Memory B cell (primary cell): ENCODE measurements around the gene NRDE2.
"Not testable (repeated sequence)": the region's sequence is repeated elsewhere in the genome, so short reads cannot be mapped to it uniquely, and the experiment has no call there.

ENCODE experiments used
- ATAC-seq: fragments of 150-1000 bp; cut with Tn5 transposase; 2 replicates; pipeline ENCODE4 v1.10.0; 2021; ENCODE audit warnings: low read depth, mild to moderate bottlenecking, moderate library complexity
- DNase-seq, 2 donors: peaks; one replicate each; pipeline ENCODE4 v3.0.0; 2022; ENCODE audit warnings: low spot score in 2 of 2
- H3K27ac Mint-ChIP-seq: one replicate; pipeline ENCODE4 v1.8.0; 2022; ENCODE audit warnings: mild to moderate bottlenecking, moderate library complexity, mixed read lengths
- H3K27me3 Mint-ChIP-seq: one replicate; pipeline ENCODE4 v1.8.0; 2022; ENCODE audit warnings: mixed read lengths
- H3K36me3 Mint-ChIP-seq: one replicate; pipeline ENCODE4 v1.8.0; 2022; ENCODE audit warnings: mild to moderate bottlenecking, mixed read lengths
- H3K4me1 Mint-ChIP-seq: one replicate; pipeline ENCODE4 v1.8.0; 2022; ENCODE audit warnings: mixed read lengths
- H3K4me3 Mint-ChIP-seq: one replicate; pipeline ENCODE4 v1.8.0; 2022; ENCODE audit warnings: mild to moderate bottlenecking, moderate library complexity, mixed read lengths
- H3K9me3 Mint-ChIP-seq: one replicate; pipeline ENCODE4 v1.8.0; 2022; ENCODE audit warnings: mixed read lengths

Gene NRDE2

DNA sequence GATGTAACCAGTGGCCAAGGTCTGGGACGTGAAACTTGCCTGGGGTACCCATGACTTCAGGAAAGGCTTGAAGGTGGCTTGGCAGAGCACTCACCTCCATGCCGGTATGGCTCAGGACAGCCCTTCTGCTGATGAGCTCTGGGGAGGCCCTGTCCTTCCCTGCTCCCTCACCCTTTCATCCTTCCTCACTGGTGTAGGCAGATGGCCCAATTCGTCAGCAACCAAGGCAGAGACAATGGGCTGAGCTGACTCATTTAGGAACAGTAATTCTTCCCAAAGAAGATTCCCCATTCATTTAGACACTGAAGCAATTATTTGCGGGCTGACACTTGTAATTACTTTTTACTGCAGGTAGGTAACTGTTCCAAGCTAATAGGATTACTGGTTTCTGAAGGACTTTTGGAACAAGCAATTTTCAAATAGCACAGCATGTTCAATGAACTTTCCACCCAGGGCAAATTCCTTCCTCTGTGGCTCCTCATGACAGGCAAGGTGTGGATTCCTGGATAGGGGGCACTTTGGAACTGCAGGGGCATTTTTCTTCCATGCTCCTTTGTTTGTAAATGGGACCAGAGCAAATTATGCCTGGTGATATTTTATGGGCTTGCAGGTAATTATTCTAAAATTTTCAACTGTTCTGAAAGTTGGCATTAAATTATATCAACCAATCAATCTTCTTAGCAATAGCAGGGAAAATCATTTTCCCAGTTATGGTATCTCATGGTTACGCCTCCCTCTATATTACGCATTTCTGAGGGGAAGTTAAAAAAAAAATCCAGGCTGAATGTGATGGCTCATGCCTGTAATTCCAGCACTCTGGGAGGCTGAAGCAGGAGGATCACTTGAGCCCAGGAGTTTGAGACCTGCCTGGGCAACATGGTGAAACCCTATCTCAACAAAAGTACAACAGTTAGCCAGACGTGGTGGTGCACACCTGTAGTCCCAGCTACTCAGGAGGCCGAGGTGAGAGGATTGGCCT lies 24.1 kb upstream of the NRDE2 start:
- no peak for ATAC-seq
- Mint-ChIP-seq H3K27ac (no peak overlapping the region), H3K27me3 (no peaks in the 10 kb centered on the region), H3K4me1 (no peaks in the 10 kb centered on the region), H3K4me3 (no peak overlapping the region), H3K9me3 (no peaks in the 10 kb centered on the region), H3K36me3 (no peaks in the 10 kb centered on the region)
- DNase-seq = no peak

DNA sequence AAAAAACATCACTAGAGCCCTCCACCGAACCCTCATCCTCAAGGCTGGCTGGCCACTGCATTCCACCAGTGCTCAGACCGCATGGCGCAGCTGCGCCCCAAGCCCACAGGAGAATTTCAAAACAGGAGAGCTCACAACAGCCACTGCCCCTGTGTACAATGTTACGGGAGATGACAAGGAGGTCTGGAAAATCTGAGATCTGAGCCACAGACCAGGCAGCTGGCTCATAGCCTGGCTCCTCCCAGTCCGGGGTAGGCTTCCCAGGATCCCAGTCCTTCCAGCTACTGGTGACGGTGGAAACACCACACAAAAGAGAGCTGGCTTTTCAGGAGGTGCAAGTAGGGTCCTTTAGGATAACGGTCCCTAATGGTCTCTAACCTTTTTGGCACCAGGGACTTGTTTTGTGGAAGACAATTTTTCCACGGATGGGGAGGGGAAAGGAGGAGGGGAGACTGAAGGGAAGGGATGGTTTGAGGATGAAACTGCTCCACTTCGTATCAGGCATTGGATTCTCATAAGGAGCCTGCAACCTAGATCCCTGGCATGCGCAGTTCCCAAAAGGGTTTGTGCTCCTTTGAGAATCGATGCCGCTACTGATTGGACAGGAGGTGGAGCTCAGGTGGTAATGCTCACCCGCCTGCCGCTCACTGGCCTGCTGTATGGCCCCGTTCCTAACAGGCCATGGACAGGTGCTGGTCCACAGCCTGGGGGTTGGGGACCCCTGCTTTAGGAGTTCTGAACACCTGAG lies 23.0 kb upstream of the NRDE2 start:
- Mint-ChIP-seq H3K4me3 (no peak overlapping the region), H3K27ac (no peak overlapping the region), H3K4me1 (no peaks in the 10 kb centered on the region), H3K27me3 (peaks cover 4% of the 10 kb centered on the region), H3K36me3 (no peaks in the 10 kb centered on the region), H3K9me3 (no peaks in the 10 kb centered on the region)
- ATAC-seq (no peak), DNase-seq (no peak)

DNA sequence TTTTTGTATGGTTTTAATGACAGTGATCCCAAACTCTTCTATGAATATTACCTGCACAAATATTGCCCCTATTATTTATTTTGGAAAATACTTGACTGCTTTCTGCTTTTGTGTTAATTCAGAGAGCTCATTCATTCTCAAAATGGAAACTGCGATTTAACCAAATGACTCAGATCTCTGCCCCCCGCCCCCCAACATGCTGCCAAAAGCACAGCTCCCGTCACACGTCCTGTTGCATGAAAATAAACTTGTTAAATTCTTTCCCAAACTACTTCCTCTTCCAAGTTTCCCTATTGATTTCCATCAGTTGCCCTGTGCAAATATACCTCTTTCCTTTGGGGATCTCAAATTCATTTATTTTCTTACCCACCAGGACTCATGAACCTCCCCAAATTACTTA lies 18.0 kb upstream of the NRDE2 start:
- Mint-ChIP-seq H3K27me3 (peaks cover 7% of the 10 kb centered on the region), H3K27ac (no peak overlapping the region), H3K4me1 (no peaks in the 10 kb centered on the region), H3K4me3 (no peak overlapping the region), H3K9me3 (no peaks in the 10 kb centered on the region), H3K36me3 (no peaks in the 10 kb centered on the region)
- DNase-seq (no peak), ATAC-seq (no peak)

DNA sequence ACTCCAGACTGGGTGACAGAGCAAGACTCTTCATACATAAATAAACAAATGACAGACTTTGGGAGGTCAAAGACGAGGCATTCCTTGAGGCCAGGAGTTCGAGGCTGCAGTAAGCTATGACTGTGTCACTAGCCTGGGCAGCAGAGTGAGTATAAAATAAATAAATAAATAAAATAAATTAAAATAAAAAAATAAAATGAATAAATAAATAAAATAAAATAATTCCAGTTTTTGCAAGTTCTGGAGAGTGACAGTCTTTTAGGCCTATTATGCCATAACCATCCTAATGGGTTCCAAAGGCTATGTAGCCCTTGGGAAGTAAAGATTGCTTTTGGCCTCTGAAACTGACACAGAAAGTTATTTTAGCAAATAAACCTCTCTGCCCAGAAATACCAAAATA lies 16.5 kb upstream of the NRDE2 start:
- Mint-ChIP-seq H3K4me1 (no peaks in the 10 kb centered on the region), H3K36me3 (no peaks in the 10 kb centered on the region), H3K27me3 (peaks cover 7% of the 10 kb centered on the region), H3K9me3 (no peaks in the 10 kb centered on the region), H3K27ac (no peak overlapping the region), H3K4me3 (no peak overlapping the region)
- DNase-seq = no peak
- ATAC-seq = no peak

DNA sequence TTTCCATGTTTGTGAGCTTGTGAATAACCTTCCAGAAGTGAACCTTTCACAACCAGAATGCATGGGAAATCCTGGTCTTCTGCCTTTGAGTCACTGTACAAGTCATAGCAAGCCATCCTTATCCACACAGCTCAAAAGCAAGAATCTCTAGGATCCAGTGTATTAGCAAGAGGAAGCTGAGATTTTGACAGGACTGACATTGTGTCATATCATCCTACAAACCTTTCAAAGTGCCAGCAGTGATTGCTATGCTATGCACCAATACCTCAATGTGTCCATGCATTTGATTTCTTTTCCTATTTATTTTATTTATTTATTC lies 13.5 kb upstream of the NRDE2 start:
- Mint-ChIP-seq H3K27me3 (peaks cover 10% of the 10 kb centered on the region), H3K27ac (no peak overlapping the region), H3K4me1 (no peaks in the 10 kb centered on the region), H3K36me3 (no peaks in the 10 kb centered on the region), H3K9me3 (no peaks in the 10 kb centered on the region), H3K4me3 (no peak overlapping the region)
- ATAC-seq (no peak), DNase-seq (no peak)

DNA sequence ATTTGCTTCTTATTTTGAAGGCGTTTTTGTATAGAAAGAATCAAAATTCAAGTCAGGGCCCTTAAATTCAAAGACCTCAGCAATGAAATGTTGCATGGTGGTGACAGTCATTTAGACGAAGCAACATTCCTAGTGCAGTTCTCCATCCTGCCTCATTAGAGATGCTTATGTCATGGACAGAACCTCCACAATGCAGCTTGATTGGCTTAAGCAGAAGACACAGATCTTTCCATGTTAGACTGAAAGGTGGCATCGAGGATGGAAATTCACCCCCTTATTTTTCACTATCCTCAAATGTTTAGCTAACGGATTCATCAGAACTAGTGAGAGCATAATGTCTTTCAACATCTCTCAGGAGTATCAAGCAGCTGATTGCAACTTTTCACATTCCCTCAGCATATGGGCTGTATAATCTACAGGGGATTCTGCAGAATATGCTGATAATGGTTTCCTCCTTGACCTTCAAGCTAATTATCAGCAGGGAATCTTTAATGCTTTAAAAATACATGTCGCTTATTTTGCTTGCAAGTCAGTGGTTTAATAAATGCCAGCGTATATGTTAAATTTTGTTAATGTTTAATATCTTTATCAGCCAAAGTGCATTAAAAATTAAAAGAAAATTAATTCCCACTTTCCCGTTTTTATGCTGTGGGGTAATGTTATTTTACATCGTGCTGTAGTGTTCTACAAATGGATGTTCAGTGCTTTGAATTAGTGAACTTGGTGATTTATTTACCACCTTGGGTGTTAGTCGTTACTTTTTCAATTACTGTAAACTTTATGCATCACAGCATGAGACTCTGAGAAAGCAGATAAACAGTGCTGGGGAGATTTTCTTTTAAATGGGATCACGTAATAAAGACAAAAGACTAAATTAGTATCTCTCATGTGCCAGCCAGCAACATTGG lies 12.8 kb upstream of the NRDE2 start:
- Mint-ChIP-seq H3K27ac (no peak overlapping the region), H3K27me3 (peaks cover 11% of the 10 kb centered on the region), H3K9me3 (no peaks in the 10 kb centered on the region), H3K4me1 (no peaks in the 10 kb centered on the region), H3K4me3 (no peak overlapping the region), H3K36me3 (no peaks in the 10 kb centered on the region)
- no peak for ATAC-seq
- DNase-seq = no peak

DNA sequence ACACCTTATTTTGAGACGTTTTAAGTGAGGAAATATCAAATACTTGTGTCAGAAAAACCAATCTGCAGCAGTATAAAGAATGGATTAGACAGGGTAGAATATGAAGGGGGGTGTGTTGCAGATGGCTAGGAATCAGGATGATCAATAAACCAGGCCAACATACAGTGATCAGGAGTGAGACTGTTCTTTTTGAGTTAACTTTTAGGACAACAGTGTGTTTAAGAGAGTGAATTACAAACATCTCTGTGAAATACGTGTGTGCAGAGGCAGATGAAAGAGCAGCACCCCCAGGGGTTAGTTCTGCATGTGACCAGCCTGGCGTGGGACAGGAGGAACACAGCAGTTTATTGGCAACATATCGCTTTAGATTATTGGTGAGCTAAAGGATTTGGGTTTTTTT lies 10.6 kb upstream of the NRDE2 start:
- DNase-seq (no peak), ATAC-seq (no peak)
- no peaks in the 10 kb centered on the region for H3K9me3 Mint-ChIP-seq
- H3K27ac Mint-ChIP-seq = no peak overlapping the region
- H3K36me3 Mint-ChIP-seq = no peaks in the 10 kb centered on the region
- H3K4me3 Mint-ChIP-seq = no peak overlapping the region
- H3K27me3 Mint-ChIP-seq = peaks cover 16% of the 10 kb centered on the region
- no peaks in the 10 kb centered on the region for H3K4me1 Mint-ChIP-seq

DNA sequence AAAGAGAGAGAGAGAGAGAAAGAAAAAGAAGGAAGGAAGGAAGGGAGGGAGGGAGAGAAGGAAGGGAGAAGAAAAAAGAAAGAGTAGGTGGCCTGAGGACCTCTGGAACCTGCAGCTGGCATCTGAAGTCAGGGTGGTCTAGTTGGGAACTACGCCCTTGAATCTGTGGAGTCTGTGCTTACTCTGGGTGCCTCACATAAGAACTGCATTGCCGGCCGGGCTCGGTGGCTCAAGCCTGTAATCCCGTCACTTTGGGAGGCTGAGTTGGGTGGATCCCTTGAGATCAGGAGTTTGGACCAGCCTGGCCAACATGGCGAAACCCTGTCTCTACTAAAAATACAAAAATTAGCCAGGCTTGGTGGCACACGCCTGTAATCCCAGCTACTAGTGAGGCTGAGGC lies 10.0 kb upstream of the NRDE2 start:
- peaks cover 16% of the 10 kb centered on the region for H3K27me3 Mint-ChIP-seq
- no peak overlapping the region for H3K4me3 Mint-ChIP-seq
- no peak for ATAC-seq

DNA sequence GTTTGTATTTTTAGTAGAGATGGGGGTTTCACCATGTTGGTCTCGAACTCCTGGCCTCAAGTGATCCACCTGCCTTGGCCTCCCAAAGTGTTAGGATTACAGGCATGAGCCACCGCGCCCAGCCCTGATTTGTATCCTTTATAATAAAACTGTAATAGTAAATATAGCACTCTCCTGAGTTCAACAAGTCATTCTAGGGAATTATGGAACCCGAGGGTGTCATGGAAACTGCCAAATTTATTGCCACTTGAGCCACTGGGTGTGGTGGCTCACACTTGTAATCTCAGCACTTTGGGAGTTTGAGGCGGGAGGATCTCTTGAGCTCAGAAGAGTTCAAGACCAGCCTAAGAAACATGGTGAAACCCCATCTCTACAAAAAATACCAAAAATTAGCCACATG lies 9.5 kb upstream of the NRDE2 start:
- not testable (repeated sequence) for H3K36me3 Mint-ChIP-seq

More for the DNA sequence above, 10.0 kb upstream of the NRDE2 start:
- Mint-ChIP-seq H3K4me1 (no peaks in the 10 kb centered on the region), H3K9me3 (no peaks in the 10 kb centered on the region), H3K36me3 (no peaks in the 10 kb centered on the region), H3K27ac (no peak overlapping the region)
- no peak for DNase-seq

DNA sequence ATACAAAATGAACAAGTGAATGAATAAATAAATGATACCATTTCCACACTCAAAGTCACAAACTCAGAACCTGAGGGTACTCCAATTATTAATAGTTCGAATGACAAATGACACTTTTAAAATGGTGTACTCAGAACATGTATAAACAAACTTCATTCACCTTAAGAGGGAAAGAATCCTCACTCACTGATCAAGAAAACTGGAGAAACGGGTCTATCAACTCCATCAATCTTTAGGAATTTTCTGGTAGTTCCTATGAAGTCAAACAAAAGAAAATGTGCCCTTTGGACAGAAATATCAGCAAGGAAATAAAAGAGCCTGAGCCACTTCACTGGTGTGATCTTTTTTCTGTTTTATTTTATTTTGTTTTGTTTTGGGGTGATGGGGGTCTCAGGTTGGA lies 5.2 kb upstream of the NRDE2 start:
- ATAC-seq (no peak), DNase-seq (no peak)
- Mint-ChIP-seq H3K9me3 (no peaks in the 10 kb centered on the region), H3K36me3 (no peaks in the 10 kb centered on the region), H3K4me3 (no peak overlapping the region), H3K27ac (no peak overlapping the region), H3K27me3 (peaks cover 16% of the 10 kb centered on the region), H3K4me1 (no peaks in the 10 kb centered on the region)

More for the DNA sequence above, 9.5 kb upstream of the NRDE2 start:
- H3K27ac Mint-ChIP-seq, H3K4me1 Mint-ChIP-seq, H3K9me3 Mint-ChIP-seq, DNase-seq, ATAC-seq, H3K4me3 Mint-ChIP-seq: not testable (repeated sequence)
- H3K27me3 Mint-ChIP-seq = peaks cover 16% of the 10 kb centered on the region

DNA sequence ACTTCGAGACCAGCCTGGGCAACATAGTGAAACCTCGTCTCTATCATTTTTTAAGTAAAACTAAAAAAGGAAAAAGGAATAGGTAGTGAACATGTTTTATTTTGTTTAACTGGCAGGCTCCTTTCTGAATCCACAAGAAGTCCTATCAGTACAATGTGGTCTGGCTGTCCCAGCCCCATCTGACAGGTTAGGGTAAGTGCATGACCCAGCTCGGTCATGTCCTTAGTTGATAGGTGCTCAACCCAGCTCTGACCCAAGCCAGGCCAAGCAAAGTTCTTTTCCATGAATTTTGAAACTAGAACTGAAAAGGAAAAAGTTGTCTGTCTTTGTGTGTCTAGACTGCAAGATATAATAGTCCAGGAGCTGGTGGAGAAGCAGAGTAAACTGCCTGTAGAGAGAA lies 4.7 kb upstream of the NRDE2 start:
- Mint-ChIP-seq H3K9me3 (no peaks in the 10 kb centered on the region), H3K36me3 (no peaks in the 10 kb centered on the region), H3K27ac (no peak overlapping the region), H3K27me3 (peaks cover 16% of the 10 kb centered on the region), H3K4me3 (no peak overlapping the region), H3K4me1 (peaks cover 5% of the 10 kb centered on the region)
- ATAC-seq (no peak), DNase-seq (no peak)

DNA sequence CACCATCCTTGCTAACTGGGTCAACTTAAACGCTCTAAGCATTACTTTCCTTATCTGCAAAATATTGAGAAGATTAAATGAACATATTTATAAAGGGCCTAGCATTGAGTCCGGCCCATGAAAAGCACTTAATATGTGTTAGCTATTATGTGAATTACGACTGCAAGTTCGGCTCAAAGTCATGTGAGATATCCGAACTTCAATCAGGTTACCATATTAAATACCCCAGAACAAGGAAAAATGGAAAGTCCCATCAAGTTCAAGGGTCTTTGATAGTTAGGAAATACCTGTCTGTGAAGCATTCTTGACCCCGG lies 487 bp upstream of the NRDE2 start:
- Mint-ChIP-seq H3K4me3 (peak overlapping the region; percentile 86), H3K27ac (peak overlapping the region; percentile 94), H3K9me3 (no peaks in the 10 kb centered on the region), H3K4me1 (peaks cover 16% of the 10 kb centered on the region), H3K36me3 (peaks cover 5% of the 10 kb centered on the region), H3K27me3 (peaks cover 4% of the 10 kb centered on the region)
- no peak for ATAC-seq
- no peak for DNase-seq

DNA sequence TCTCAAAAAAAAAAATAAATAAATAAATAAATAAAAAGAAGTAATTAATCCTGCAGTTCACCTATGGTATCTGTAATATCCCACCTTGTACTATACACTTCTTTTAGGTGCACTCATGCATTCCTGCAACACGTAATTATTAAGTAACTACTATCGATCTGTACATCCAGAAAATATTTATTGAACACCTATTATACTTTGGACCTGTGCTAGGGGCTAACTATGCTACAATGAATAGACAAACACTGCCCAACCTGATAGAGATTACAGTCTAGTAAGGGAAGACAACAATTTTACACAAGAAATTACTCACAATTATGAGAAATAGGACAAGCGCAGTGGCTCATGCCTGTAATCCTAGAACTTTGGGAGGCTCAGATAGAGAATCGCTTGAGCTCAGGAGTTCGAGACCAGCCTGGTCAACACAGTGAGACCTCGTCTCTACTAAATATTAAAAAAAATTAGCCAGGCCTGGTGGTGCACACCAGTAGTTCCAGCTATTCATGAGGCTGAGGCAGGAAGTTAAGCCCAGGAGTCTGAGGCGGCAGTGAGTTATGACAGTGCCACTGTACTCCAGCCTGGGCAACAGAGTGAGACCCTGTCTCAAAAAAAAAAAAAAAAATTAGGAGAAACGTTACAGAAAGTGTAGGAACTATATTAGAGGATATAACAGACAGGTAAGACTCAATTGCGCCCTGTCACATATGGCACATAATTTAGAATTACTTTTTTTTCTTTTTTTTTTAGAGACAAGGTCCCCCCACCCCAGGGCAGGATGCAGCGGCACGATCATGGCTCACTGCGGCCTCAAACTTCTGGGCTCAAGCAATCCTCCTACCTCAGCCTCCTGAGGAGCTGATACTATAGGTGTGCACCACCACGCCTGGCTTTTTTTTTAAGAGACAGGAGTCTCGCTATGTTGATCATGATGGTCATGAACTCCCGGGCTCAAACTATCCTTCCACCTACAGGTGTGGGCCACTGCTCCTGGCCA lies 1.2 kb downstream of the NRDE2 start:
- peaks cover 9% of the 10 kb centered on the region for H3K36me3 Mint-ChIP-seq
- H3K27me3 Mint-ChIP-seq = peaks cover 2% of the 10 kb centered on the region
- ATAC-seq = no peak
- H3K4me3 Mint-ChIP-seq = peak overlapping the region; percentile 86
- peak overlapping the region; percentile 94 for H3K27ac Mint-ChIP-seq
- H3K9me3 Mint-ChIP-seq = no peaks in the 10 kb centered on the region
- H3K4me1 Mint-ChIP-seq = peaks cover 16% of the 10 kb centered on the region
- no peak for DNase-seq
